HS-27A (cell line): ENCODE data around the gene NUP35.
"Not testable (repeated sequence)": the region's sequence is repeated elsewhere in the genome, so short reads cannot be mapped to it uniquely, and the experiment has no call there.

Source experiments
- DNase-seq: peaks from one replicate; pipeline ENCODE4 v3.0.0-alpha.2; 2012; ENCODE audit warnings: low read depth, missing footprints

NUP35 gene

DNA sequence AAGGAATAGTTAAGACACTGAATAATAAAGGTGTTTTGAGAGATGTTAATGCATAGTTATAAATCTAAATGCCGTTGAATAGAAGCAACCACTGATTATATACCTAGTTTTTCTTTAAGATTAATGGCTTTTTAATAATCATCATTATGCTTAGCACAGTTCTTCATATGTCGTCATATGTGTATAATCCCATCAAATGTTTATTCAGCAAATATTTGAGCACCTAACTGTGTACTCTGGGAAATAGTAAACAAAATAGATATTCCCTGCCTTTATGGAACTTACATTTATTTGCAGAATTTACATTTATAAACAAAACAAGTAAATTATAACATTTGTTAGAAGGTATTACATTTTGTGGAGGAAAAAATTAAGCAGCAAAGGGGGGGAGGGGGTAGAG is 9.8 kb downstream of the NUP35 start:
- DNase-seq = no peak

- DNase-seq = no peak
Observed at GRCh38 chr2:183148955-183149354, 24.7 kb downstream of the NUP35 start.

- no peak for DNase-seq
Observed at GRCh38 chr2:183149489-183149888, 25.2 kb downstream of the NUP35 start.

- not testable (repeated sequence) for DNase-seq
Observed at GRCh38 chr2:183152280-183152679, 28.0 kb downstream of the NUP35 start.

- DNase-seq = no peak
Observed at GRCh38 chr2:183153967-183154366, 29.7 kb downstream of the NUP35 start.

- not testable (repeated sequence) for DNase-seq
Observed at GRCh38 chr2:183154772-183155171, 30.5 kb downstream of the NUP35 start.

GRCh38 chr2:183157131-183157530 is 32.9 kb downstream of the NUP35 start:
- DNase-seq = no peak

DNA sequence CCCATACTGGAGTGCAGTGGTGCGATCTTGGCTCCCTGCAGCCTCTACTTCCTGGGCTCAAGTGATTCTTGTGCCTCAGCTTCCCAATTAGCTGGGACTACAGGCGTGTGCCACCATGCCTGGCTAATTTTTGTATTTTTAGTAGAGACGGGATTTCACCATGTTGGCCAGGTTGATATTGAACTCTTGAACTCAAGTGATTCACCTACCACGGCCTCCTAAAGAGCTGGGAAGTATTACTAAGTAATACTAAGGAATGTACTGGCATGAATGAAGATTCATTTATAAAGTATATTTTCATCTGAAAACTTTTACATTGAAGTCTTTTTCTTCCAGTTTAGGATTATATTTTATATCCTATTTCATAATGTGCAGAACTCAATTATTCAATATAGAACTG is 38.1 kb downstream of the NUP35 start:
- DNase-seq = no peak

- DNase-seq = no peak
Observed at GRCh38 chr2:183163821-183164649, 39.8 kb downstream of the NUP35 start.

- DNase-seq = peak; percentile 1
Observed at GRCh38 chr2:183164650-183165015, 40.4 kb downstream of the NUP35 start.

- DNase-seq = no peak
Observed at GRCh38 chr2:183166210-183166609, 42.0 kb downstream of the NUP35 start.

DNA sequence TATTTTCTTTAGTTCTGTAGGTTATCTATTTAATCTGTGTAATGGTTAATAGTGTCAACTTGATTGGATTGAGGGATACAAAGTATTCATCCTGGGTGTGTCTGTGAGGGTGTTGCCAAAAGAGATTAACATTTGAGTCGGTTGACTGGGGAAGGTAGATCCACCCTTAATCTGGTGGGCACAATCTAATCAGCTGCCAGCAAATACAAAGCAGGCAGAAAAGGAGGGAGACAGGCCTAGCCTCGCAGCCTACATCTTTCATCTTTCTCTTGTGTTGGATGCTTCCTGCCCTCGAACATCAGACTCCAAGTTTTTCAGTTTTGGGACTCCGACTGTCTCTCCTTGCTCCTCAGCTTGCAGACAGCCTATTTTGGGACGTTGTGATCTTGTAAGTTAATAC is 42.7 kb downstream of the NUP35 start:
- DNase-seq = not testable (repeated sequence)

GRCh38 chr2:183172220-183172887 is 48.1 kb downstream of the NUP35 start:
- DNase-seq = no peak

DNA sequence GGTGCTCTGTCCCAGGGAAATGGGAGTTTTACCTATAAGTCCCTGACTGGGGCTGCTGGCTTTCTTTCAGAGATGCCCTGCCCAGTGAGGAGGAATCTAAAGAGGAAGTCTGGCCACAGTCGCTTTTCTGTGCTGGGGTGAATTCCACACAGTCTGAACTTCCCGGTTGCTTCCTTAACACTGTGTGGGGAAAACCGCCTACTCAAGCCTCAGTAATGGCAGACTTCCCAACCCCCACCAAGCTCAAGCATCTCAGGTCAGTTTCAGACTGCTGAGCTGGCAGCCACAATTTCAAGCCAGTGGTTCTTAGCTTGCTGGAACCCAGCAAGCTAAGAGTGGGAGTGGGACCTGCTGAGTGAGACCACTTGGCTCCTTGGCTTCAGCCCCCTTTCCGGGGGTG is 54.9 kb downstream of the NUP35 start:
- DNase-seq = no peak

- no peak for DNase-seq
Observed at GRCh38 chr2:183185534-183185933, 61.3 kb downstream of the NUP35 start.

GRCh38 chr2:183186296-183186695 is 62.1 kb downstream of the NUP35 start:
- DNase-seq = no peak

- DNase-seq = no peak
Observed at GRCh38 chr2:183186766-183187165, 62.5 kb downstream of the NUP35 start.

DNA sequence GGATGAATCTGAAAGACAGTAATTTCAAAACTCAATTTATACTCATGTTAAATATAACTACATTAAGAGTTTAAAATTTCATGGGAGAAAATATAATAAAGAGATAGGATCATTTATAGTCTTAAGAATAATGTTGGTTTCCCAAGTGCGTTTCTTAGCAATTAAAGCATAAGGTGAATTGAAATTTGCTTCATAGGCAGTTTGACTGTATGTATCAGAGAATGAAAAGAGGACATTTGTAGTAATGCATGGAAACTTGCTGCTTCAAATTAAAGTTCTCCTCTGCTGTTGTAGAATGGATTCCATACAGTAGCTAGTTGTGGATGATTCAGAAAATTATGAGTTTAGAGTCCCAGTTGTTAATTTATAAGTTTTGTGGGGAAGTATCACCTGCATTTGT is 68.1 kb downstream of the NUP35 start:
- DNase-seq = no peak

- no peak for DNase-seq
Observed at GRCh38 chr2:183193904-183194303, 69.7 kb downstream of the NUP35 start.

DNA sequence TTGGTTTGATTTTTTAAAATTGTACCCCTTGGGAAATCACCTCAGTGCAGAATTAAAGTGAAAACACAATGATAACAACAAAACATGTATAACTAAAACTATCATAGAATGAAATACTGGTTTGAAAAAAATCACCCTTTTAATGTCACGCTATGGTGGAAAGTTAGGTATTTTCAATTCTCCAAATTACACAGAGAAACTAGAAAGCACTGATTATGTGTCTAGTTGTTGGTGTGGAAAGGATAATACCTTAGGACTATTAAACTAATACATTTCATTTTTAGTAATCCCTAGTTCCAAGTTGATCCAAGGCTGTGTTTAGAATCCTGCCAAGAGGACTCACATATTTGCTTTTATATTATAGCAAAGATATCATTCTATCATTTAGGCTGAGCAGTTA is 71.2 kb downstream of the NUP35 start:
- no peak for DNase-seq

- DNase-seq = no peak
Observed at GRCh38 chr2:183195998-183196409, 71.8 kb downstream of the NUP35 start.

DNA sequence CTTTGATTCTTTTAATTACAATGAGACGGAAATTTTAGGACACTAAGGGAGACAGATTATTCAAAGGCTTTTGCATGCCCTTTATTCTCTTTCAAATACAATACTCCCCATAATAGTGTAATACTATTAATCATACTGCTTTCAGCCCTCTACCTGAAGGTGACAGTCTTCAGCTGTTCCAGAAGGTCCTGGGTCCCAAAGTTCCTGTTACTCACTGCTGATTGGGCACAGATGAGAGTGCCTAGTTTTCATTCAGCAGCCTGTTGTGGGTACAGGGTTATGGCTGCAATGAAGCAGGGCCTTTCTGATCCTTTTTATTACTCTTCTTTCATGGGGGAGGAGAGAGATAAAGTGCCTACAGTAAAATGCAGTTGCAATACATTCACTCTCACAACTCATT is 80.2 kb downstream of the NUP35 start:
- DNase-seq = no peak

GRCh38 chr2:183207110-183207509 is 82.9 kb downstream of the NUP35 start:
- DNase-seq = peak; percentile 27
